Activated CD8-positive, alpha-beta memory T cell treated with anti-CD3 and anti-CD28 coated beads, Interleukin-2, amount 50 U/mL, for 4 hours (primary cell): ENCODE results near the gene SLPI.

Experiments used
- DNase-seq: peaks from one replicate; pipeline ENCODE4 v3.0.0-alpha.2; 2020

Gene SLPI

DNA sequence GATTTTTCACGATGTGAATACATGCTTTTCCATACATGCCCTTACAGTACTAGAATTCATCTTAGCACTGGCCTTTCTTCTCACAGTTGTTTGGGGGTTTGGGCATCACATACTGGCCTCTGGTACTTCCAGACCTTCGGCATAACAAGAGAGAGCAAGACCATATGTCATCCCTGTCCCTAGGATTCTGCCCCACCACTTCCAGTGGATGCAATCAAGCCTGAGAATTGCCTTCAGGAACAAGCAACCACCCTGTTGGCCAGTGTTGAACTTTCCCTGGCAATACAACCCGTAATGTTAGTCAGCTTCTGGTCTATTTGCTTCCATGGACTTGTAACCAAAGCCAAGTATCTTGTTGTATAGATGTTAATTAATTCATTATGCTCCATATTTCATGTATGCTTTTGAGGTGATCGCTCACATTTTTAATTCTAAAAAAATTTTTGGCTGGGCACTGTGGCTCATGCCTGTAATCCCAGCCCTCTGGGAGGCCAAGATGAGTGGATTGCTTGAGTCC is 15.4 kb upstream of the SLPI start:
- DNase-seq = no peak

DNA sequence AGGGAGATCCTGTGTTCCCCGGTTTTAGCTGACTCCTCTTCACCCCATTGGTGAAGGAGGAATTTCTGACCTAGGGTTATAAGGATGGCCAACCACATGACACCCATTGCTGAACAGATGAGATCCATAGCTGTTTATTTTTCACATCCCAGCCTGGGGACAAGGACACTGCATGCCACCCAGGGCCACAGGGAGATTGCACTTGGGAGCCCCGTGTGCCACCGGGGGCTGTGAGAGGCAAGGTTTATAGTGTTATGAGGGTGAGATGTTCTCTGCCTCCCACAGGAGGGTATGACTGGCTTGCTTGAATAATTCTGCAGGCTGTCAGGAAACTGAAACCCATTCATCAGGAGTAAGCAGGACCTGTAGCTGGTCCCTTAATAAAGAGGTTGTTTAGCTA is 14.7 kb upstream of the SLPI start:
- DNase-seq = no peak

DNA sequence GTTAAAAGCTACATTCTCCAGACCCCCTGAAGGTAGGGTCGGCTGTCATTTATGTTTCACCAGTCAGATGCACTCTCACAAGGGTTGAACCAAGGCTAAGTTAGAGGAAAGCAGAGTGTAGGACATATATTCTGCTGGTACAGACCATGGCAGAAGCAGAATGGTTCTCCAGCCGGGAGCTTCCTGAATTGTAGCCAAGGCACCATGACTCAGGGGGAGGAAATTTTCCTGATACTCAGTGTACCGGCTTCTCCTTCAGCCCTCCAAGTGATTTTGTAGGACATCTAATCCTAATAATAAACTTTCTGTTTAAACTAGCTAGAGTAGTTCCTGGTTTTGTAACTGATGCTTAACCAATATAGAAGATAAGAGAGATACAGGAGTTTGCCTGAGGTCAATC is 14.2 kb upstream of the SLPI start:
- no peak for DNase-seq

DNA sequence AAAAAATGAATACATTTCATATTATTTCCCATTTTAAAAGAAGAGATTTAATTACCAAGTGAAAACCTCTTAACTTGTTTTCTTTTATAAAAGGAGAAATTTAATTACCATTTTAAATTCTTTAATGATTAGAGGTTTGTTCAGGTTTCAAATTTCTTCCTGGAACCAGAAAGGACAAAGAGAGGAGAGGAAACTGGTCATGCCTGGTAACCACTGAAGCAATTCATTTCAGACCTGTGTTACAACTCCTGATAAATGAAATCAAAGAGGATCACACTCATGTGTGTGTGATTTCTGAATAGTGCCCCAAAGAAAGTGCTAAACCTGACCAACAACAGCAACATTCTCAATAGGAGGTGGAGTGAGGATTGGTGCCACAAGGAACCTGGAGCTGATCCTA is 12.6 kb upstream of the SLPI start:
- no peak for DNase-seq

DNA sequence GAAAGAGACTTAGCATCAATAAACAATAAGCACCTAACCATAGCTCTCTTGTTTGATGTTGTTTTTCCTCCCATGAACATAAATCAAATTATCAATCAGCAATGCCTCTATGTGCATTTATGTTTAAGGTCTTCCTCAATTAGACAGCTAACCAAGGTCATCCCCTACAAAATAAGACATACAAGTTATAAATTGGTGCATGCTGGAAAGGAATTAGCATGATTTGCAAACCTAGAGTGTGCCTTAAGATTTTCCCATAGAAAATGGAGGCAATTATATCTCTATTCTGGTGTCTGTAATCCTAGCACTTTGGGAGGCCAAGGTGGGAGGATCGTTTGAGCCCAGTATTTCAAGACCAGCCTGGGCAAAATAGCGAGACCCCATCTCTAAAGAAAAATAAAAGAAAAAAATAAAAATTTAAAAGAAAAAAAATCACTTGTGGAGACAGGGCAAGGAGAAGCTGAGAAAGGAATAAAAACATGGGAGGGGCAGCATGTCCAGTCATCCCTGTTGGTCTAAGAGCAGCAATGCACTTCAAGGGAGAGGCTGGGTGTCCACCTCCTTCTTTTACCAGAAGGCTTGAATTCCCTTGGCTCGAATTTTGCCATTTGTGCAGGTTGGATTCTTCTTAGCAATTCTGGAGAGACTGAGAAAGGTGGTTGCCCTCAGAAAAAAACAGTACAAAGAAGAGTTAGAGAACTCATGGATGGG is 9.3 kb upstream of the SLPI start:
- DNase-seq = no peak

DNA sequence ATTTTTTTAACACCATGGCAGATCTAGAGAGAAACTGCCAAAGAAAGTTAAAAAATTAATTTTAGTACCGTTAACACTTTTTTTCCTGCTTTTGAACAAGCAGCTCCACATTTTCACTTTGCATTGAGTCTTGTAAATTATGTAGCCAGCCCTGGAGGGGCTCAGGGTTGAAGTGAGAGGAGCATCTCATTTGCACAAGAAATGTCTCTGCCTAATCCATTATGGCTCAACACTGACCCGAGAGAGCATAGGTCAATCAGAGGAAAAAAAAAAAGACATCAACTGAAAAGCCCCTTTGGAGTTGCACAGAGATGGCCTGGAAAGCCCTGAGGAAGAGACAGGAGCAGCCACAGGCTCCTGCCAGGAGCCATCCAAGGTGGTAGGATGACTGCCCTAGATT is 4.3 kb upstream of the SLPI start:
- DNase-seq = no peak

DNA sequence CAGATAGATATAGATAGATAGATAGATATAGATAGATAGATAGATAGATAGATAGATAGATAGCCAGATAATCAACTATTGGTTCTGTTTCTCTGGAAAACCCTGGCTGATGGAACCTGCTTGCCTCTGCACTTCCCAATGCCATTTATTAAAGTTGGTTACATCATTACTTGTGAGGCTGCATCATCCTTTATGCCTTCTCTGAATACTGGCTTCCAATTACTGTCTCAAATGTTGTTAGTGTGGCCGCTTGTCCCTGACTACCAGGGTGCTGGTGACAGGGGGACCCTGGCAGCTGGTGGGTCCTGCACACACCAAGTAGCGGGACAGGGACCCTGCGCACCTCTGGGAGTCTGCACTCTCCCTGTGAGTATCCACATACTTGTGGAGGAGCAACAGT is 3.9 kb upstream of the SLPI start:
- DNase-seq = no peak

DNA sequence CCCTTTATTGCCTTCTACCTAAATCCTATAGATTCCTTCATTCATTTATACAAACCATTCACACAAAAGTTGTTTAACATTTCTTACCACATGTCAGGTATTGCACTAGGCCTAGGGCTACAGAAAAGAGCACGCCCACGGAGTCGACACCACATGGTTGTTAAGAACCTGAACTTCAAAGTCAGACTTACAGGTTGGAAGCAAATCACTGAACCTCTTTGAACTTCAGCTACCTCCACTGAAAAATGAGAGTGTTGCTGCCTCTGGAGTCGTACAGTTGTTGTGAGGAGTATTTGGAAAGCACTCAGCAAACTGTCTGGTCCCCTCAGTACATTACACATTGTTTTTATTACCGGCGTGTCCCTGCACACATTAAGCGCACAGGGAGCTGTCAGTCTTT is 3.3 kb upstream of the SLPI start:
- DNase-seq = no peak

DNA sequence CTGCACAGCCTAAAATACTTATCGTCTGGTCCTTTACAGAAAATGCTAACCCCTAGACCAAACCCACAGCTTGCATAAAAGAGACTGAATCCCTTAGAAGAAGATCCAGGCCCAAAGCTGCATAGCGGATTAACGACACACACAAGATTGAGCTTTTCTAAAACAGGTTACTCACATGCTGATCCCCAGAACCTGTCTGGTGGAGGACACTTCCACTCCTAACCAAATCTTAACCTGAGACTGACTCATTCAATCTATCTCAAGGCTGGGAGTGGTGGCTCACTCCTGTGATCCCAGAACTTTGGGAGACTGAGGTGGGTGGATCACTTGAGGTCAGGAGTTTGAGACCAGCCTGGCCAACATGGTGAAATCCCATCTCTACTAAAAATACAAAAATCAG is 2.8 kb upstream of the SLPI start:
- DNase-seq = no peak

DNA sequence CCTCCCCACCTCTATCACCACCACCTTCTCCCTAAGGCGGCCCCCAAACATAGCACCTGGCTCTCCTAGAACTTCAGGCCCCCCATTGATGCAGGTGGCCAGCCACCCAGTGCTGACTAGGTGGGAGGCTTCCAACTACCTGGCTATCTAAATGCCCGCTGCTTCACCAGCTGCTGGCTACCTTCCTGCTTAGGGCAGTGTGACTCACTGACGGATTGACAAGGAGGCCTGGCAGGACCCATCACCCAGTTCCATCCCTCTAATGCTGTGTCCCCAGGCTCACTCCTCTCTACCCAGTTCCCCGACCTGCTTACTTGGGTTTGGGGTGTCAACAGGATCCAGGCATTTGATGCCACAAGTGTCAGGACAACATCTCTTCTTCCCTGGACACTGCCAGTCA is 1.1 kb downstream of the SLPI start:
- no peak for DNase-seq

DNA sequence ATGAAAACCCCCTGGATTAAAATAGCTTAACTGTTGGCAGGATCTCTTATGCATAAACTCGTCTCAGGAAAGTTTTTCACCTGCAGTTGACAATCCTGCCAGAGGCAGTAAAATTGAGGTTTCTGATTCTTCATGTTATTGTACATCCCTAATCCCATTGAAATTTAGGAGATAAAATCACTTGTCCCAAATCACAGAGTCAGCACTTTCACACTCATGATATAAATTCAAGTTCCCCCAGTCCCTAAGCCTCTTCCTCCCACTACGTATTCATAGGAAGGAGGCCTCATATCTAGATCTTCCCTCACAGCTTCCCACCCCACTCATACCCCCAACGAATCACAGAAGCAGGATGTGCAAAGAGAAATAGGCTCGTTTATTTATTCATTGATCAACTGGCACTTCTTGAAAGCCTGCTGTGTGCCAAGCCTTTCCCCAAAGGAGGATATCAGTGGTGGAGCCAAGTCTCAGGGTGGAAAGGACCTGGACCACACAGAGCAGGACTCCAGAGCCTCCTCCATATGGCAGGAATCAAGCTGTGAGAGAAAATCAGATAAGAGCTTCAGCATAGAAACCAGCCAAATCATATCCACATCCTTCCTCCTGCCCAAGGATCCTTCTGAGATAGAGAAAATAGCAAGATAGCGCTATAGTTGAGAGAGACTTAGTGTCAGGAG is 2.3 kb downstream of the SLPI start:
- DNase-seq = no peak

DNA sequence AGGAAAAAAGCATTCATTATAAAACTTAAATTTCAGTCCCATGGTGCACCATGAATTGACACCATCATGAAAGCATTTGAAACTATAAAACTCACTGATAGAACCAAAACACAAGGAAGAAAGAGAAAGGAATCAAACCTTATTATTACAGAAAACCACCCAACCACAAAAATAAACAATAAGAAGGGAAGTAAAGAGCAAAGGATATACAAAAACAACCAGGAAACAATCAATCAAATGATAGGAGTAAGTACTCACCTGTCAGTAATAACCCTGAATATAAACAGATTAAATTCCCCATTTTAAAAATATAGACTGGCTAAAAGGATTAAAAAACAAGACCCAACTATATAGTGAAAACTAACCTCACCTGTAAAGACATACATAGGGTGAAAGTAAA is 5.8 kb downstream of the SLPI start:
- DNase-seq = no peak

DNA sequence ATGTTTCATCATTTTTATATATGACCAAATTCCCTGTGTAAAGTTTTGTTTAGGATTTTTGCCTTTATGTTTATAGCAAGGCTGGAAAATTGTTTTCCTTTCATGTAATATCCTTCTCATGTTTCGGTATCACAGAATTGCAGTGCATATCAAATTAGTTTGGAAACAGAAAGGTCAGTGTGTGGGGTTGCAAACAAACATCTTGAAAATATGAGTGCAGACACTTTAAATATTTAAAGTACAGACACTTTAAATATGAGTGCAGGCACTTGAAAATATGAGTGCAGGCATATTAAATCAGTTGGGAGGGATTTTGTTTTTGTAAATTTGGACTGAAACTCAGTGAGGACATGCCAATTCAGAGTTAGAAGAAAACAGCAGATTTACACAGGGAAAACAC is 6.5 kb downstream of the SLPI start:
- no peak for DNase-seq

DNA sequence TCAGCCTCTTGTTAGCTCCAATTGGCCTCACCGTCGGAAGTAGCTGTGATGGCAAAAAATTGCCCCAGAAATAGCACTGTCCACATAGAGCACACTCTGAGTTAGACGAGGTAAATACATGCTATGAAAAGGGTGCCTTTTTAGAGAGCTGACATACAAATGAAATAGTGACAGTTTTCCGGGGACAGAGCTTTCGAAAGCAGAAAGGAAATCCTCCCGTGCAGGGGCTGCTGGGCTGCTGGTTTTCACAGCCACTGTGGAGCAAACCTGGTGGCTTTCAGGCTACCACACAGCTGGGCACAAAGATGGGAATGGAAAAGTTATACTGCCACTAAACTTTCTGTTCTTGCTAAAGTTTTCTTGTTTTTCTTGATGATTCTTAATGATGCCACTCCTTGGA is 8.3 kb downstream of the SLPI start:
- no peak for DNase-seq

DNA sequence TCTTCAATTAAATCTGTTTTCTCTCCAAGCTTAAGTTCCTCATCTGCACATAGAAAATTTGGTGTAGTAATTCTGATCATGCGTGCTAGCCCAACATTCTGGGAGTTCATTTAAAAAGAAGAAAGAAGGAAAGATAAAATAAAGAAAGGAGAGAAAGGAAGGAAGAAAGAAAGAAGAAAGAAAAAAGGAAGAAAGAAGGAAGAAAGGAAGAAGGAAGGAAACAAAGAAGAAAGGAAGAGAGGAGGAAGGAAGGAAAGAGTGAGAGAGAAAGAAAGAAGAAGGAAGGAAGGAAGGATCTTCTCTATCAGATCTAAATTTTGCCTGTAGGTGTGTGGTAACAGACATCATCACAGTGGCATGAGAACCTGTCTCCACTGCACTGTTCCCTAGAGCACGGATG is 16.2 kb downstream of the SLPI start:
- no peak for DNase-seq

DNA sequence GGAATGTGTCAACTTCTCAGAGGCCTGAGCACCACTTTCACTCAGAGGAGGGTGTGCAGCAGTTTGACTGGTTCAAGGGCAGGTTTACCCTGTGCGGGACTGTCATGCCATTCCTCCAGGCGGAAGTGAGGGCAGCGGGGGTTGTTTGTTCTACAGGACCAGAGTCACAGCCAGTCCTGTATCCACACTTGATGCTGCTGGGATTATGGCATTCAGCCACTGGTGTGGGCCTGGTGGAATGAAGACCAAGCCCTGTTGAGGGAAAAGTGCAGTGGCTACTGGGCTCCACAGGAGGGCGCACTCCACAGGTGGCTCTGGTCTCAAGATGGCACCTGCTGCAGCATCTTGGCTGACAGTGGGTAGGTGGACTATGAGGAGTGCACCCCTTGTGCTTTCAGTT is 18.4 kb downstream of the SLPI start:
- no peak for DNase-seq

DNA sequence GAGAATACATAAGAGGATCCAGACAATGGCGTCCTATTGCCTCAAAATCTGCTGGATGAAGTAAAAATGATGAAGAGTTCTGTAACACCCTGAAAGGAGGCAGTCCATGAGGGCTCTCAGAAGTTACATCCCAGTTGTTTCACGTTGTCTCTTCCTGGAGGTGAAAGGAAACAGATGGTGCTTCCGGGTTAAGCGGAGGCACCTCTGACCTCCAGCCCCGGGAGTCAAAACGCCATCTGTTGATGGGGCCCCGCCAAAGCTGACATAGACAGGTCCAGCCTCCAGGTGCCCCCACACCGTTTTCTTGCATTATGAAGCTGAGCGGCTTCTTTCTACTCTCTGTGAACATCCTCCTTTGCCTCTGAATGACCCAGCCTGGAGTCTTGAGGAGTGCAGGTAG is 23.7 kb downstream of the SLPI start:
- DNase-seq = no peak

DNA sequence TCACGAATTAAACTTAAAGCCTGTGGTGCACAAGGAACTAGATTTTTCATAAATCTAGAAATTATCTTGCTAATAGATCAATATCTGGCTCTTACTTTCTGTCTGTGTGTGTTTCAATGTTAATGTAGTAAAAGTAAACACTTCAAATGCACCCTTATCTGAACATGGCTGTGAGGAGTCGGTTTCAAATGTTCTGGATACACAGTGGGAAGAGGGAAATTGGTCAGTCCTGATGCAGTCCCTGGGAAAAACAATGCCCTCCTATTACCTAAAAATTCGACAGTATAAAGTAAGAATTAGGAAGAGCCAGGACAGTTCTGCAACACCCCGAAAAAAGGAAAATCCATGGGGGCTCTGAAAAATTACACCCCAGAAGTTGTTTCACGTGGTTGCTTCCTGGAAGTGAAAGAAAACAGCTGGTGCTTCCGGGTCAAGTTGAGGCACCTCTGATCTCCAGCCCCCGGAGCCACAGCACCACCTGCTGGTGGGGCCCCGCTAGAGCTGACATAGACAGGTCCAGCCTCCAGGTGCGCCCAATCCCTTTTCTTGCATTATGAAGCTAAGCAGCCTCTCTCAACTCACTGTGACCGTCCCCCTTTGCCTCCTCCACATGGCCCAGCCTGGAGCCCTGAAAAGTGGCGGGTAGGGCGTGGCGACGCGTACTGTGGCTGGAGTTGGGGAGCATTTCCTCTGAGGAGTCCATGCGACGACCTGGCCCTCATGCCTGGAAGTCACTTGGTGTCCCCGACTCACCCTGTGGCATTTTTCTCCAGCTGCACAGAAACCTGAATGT is 24.9 kb downstream of the SLPI start:
- DNase-seq = no peak

DNA sequence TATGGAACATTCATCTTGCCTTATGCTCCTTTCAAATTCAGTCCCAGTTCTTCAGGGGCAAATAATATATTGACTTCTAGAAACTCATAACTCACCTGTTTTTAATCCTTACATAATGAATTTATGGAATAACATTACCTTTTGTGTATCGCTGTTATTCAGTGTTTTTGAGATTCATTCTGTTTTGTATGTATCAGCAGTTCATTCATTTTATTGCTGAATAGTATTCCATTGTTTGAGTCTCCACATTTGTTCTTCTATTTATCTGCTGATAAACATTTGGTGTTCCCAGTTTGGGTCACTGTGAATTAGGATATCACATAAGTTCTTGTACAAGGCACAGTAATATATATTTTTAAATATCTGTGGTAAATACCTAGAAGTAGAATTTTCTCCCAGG is 28.1 kb downstream of the SLPI start:
- DNase-seq = no peak

DNA sequence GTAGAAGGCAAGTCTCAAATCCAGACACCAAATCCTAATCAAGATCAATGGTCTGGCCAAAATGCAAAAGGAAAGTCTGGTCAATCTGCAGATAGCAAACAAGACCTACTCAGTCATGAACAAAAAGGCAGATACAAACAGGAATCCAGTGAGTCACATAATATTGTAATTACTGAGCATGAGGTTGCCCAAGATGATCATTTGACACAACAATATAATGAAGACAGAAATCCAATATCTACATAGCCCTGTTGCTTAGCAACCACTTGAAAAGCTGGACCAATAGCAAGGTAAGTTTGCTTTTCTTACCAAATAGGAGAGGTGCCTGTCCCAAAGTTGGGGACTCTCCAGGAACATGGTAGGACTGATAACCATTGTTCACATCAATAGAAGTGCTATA is 31.2 kb downstream of the SLPI start:
- no peak for DNase-seq

DNA sequence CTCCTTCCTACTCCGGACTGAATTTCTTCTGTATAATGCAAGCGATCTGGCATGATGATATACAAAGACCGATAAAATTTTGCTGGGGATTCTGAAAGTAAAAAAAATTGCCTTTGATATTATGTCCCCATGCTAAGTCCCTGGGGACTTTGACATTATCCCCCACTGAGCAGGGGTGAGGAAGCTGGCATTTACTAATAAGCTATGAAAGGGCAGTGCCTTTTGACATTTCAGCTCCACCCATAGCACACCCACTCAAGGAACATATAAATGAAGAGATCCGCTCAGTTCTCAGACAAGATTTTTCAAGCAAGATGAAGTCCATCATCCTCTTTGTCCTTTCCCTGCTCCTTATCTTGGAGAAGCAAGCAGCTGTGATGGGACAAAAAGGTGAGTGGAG is 33.3 kb downstream of the SLPI start, which contains the start of gene SEMG2:
TSS of gene SEMG2 (plus strand) at position 298 of the 400 bp plus-strand sequence. CDS start at position 315, 17 bp downstream.
- DNase-seq = no peak

DNA sequence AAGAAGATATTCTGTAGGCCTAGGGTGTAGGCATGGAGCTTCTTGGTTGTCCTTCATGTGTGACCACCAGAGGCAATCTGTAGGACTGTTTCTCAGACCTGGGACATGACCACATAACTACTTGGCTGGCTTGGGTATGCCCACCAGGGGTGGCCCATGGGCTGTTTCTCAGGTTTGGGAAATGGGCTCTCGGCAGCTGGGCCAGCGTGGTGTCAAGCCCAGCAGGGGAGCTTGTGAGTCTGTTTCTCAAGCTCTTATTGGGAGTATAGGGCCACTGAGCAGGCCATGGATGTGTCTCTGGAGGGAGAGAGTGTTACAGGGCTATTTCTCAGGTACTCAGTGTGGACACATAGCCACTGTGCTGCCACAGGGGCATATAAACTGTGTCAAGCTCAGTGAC is 35.7 kb downstream of the SLPI start:
- DNase-seq = no peak

DNA sequence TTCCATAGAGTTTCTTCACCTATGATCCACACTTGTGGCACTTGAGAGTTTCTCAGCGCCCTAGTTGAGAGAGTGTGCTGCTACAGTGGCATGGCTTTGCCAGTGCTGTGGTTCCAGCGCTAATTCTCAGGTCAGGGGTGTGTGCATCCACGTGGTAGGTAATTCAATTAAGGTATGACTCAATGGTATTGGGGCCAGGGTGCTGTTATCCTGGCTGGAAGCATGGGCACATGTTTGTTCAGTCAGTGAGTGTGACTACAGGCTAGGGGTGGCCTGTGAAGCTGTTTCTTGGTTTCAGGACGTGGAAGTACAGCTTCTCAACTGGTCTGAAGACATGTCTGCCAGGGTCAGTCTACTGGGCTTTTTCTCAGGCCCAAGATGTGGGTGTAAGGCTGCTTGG is 36.2 kb downstream of the SLPI start:
- no peak for DNase-seq

DNA sequence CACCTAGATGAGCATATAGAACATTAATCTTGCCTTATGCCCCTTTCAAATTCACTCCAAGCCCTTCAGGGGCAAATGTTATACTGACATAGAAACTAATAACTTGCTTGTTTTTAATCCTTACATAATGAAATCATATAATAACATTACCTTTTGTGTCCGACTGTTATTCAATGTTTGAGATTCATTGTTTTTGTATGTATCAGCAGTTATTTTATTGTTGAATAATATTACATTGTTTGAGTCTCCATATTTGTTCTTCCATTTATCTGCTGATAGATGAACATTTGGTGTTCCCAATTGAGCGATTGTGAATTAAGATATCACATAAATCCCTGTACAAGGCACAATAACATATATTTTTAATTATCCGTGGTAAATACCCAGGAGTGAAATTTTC is 41.5 kb downstream of the SLPI start:
- DNase-seq = no peak
